Effector memory CD4-positive, alpha-beta T cell (primary cell): ENCODE results near the gene NCKAP5.

Experiments
- DNase-seq, 3 donors: peaks; one replicate each; pipeline ENCODE4 v3.0.0-alpha.2; 2020
- H3K27ac ChIP-seq: 2 replicates; pipeline ENCODE4 v1.7.0; 2013; ENCODE audit warnings: mild to moderate bottlenecking, low read length, moderate library complexity; ENCODE audit not compliant: insufficient read depth, poor library complexity, severe bottlenecking
- H3K27me3 ChIP-seq: replicated peaks from 2 replicates; pipeline ENCODE4 v1.7.0; 2013; ENCODE audit warnings: mild to moderate bottlenecking, low read length; ENCODE audit not compliant: insufficient read depth, control insufficient read depth, poor library complexity, severe bottlenecking
- H3K36me3 ChIP-seq: 2 replicates; pipeline ENCODE4 v1.7.0; 2013; ENCODE audit warnings: mild to moderate bottlenecking, low read length, moderate library complexity; ENCODE audit not compliant: control insufficient read depth, insufficient read depth
- H3K4me1 ChIP-seq: 2 replicates; pipeline ENCODE4 v1.7.0; 2013; ENCODE audit warnings: low read length, mild to moderate bottlenecking; ENCODE audit not compliant: control insufficient read depth, insufficient read depth, poor library complexity, severe bottlenecking
- H3K4me3 ChIP-seq: 2 replicates; pipeline ENCODE4 v1.7.0; 2013; ENCODE audit warnings: low read length, low read depth, mild to moderate bottlenecking; ENCODE audit not compliant: insufficient read depth, poor library complexity, severe bottlenecking
- H3K9me3 ChIP-seq: 2 replicates; pipeline ENCODE4 v1.7.0; 2013; ENCODE audit warnings: mild to moderate bottlenecking, low read length, moderate library complexity; ENCODE audit not compliant: control insufficient read depth

Gene NCKAP5

DNA sequence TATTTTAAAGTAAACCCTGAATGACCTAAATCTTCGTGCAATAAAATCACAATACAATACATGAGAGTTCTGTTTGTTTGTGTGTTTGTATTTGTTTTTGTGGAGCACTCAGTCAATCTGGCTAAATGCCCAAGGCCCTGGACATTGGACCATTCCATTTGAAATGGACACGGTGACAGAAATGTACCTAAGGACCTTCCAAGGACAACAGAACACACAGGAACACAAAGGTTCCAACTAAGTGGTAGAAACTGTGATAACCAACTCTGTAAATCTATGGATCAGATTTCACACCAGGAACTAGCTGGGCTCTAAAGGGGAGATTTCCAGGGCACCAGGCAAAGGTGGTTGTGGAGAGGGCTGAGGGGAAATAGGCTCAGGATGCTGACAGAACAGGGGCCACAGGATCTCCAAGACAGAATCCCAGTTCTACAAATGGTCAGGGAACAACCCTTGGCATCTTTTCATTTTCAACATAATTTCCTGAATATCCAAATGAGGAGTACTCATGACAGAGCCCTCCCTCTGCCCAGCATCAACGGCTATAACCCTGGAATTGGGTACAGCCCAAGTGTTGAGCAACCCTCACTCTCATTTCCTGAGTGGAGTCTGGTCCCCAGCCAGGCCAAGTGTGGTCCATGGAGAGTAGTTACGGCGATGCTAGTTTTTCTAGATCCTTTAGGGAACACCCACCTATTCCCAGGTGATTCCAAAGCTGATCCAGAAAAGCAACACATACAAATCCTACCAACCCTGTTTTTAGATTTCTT lies 78.4 kb downstream of the NCKAP5 start:
- no peaks in the 10 kb centered on the region for H3K36me3 ChIP-seq
- no peak for DNase-seq
- no peaks in the 10 kb centered on the region for H3K4me1 ChIP-seq
- no peaks in the 10 kb centered on the region for H3K27me3 ChIP-seq
- no peak overlapping the region for H3K4me3 ChIP-seq
- H3K27ac ChIP-seq, result no peak overlapping the region
- no peaks in the 10 kb centered on the region for H3K9me3 ChIP-seq

GRCh38 chr2:133489146-133489545 lies 79.1 kb downstream of the NCKAP5 start:
- Histone ChIP-seq H3K4me3 (no peak overlapping the region), H3K36me3 (no peaks in the 10 kb centered on the region), H3K9me3 (no peaks in the 10 kb centered on the region), H3K27ac (no peak overlapping the region), H3K4me1 (no peaks in the 10 kb centered on the region), H3K27me3 (no peaks in the 10 kb centered on the region)
- no peak for DNase-seq

GRCh38 chr2:133486771-133487191 lies 81.5 kb downstream of the NCKAP5 start:
- no peak for DNase-seq
- Histone ChIP-seq H3K27ac (no peak overlapping the region), H3K27me3 (no peaks in the 10 kb centered on the region)

GRCh38 chr2:133485868-133486267 lies 82.4 kb downstream of the NCKAP5 start:
- Histone ChIP-seq H3K27me3 (no peaks in the 10 kb centered on the region), H3K4me1 (no peaks in the 10 kb centered on the region), H3K27ac (no peak overlapping the region), H3K36me3 (no peaks in the 10 kb centered on the region), H3K9me3 (no peaks in the 10 kb centered on the region), H3K4me3 (no peak overlapping the region)
- DNase-seq, result no peak

More at GRCh38 chr2:133486771-133487191, 81.5 kb downstream of the NCKAP5 start:
- H3K4me3 ChIP-seq, result no peak overlapping the region
- no peaks in the 10 kb centered on the region for H3K36me3 ChIP-seq
- no peaks in the 10 kb centered on the region for H3K4me1 ChIP-seq
- H3K9me3 ChIP-seq, result no peaks in the 10 kb centered on the region

- no peaks in the 10 kb centered on the region for H3K36me3 ChIP-seq
- DNase-seq, result no peak
- H3K4me1 ChIP-seq, result no peaks in the 10 kb centered on the region
- H3K4me3 ChIP-seq, result no peak overlapping the region
- H3K9me3 ChIP-seq, result no peaks in the 10 kb centered on the region
- no peaks in the 10 kb centered on the region for H3K27me3 ChIP-seq
- no peak overlapping the region for H3K27ac ChIP-seq
Measured at GRCh38 chr2:133484784-133485183, 83.5 kb downstream of the NCKAP5 start.

- no peak overlapping the region for H3K27ac ChIP-seq
- H3K9me3 ChIP-seq, result no peaks in the 10 kb centered on the region
- no peak for DNase-seq
- H3K27me3 ChIP-seq, result no peaks in the 10 kb centered on the region
- H3K36me3 ChIP-seq, result no peaks in the 10 kb centered on the region
- H3K4me1 ChIP-seq, result no peaks in the 10 kb centered on the region
- no peak overlapping the region for H3K4me3 ChIP-seq
Measured at GRCh38 chr2:133484106-133484505, 84.2 kb downstream of the NCKAP5 start.

DNA sequence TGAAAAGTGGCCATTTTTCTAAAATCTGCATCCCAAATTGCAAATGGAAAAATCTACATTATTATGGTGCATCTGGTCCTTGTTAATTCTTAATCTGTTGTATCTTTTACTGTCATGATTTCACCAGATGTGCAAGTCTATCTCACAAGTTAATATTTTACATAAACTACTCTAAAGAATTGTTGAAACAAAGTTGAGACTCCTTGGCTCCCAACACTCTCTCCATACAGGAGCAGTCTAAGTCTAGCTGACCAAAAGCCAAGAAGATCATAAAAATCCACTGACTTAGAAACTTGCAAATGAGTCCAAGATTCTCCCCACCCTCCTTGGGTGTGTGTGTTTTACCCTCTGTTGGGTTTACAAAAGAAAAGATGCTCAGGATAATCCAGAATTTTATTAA lies 85.1 kb downstream of the NCKAP5 start:
- DNase-seq, result no peak
- H3K4me1 ChIP-seq, result no peaks in the 10 kb centered on the region
- H3K27ac ChIP-seq, result no peak overlapping the region
- H3K9me3 ChIP-seq, result no peaks in the 10 kb centered on the region
- H3K4me3 ChIP-seq, result no peak overlapping the region
- H3K27me3 ChIP-seq, result no peaks in the 10 kb centered on the region
- no peaks in the 10 kb centered on the region for H3K36me3 ChIP-seq

GRCh38 chr2:133480707-133481429 lies 87.4 kb downstream of the NCKAP5 start:
- H3K4me1 ChIP-seq, result no peaks in the 10 kb centered on the region
- no peak overlapping the region for H3K4me3 ChIP-seq
- DNase-seq, result no peak
- no peaks in the 10 kb centered on the region for H3K36me3 ChIP-seq
- H3K27ac ChIP-seq, result no peak overlapping the region
- H3K9me3 ChIP-seq, result no peaks in the 10 kb centered on the region
- H3K27me3 ChIP-seq, result no peaks in the 10 kb centered on the region

- DNase-seq, result no peak
- no peaks in the 10 kb centered on the region for H3K27me3 ChIP-seq
- no peaks in the 10 kb centered on the region for H3K9me3 ChIP-seq
- H3K4me1 ChIP-seq, result no peaks in the 10 kb centered on the region
- no peak overlapping the region for H3K4me3 ChIP-seq
- no peak overlapping the region for H3K27ac ChIP-seq
- H3K36me3 ChIP-seq, result no peaks in the 10 kb centered on the region
Measured at GRCh38 chr2:133477616-133477990, 90.7 kb downstream of the NCKAP5 start.

DNA sequence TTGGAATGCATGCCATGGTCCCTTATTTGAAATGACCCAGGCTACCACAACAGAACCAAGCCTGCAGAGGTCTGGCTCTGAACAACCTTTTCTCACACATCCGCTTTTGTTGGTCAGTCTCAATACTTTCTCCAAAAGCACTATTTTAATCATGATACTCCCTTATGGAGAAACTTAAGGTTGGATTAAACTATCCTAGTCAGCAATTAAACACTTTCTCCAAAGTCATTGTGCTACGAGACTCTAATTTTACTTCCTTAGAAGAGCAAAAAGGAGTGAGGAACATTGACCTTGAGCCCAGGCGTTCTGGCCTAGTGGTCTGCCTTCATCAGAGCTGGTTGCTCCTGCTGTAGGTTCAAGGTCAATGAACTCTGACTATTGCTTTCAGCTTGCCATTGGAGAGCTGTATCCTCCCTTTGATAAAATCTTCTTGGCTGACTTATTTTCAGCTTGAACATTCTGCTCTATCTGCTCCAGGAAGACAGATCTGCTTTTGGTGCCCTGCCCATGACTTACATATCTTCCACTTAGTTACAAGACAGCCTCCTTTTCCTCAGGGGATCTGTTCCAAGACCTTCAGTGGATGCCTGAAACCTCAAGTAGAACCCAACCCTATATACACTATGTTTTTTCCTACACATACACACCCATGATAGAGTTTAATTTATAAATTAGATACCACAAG lies 91.2 kb downstream of the NCKAP5 start:
- Histone ChIP-seq H3K27ac (no peak overlapping the region), H3K4me3 (no peak overlapping the region), H3K36me3 (no peaks in the 10 kb centered on the region), H3K27me3 (no peaks in the 10 kb centered on the region), H3K9me3 (no peaks in the 10 kb centered on the region), H3K4me1 (no peaks in the 10 kb centered on the region)
- no peak for DNase-seq
